GM23338 (cell line): ENCODE results near the gene ARHGEF9.

Experiments
- CTCF ChIP-seq, 2 experiments: fragments of 200-600 bp in 1 of 2; sonication (generic) in 1 of 2; conservative IDR thresholded peaks; 2 replicates each; pipeline versions ENCODE4 v1.5.1 to v1.6.1; 2016 to 2017; ENCODE audit warnings: antibody characterized with exemption in 2 of 2, low read depth in 2 of 2, mild to moderate bottlenecking in 2 of 2, moderate library complexity in 1 of 2
- ETS1 ChIP-seq: IDR thresholded peaks from 2 replicates; pipeline ENCODE4 v1.6.1; 2016; ENCODE audit warnings: antibody characterized with exemption
- EZH2 ChIP-seq: fragments of 200-600 bp; sonication (generic); IDR thresholded peaks from one replicate; pipeline ENCODE4 v1.8.0; 2017; ENCODE audit warnings: antibody characterized with exemption, mild to moderate bottlenecking, low read depth; ENCODE audit not compliant: unreplicated experiment
- EZH2phosphoT487 ChIP-seq: fragments of 200-600 bp; sonication (generic); IDR thresholded peaks from one replicate; pipeline ENCODE4 v1.8.1; 2018; ENCODE audit warnings: antibody characterized with exemption; ENCODE audit not compliant: unreplicated experiment
- JUNB ChIP-seq: IDR thresholded peaks from one replicate; pipeline ENCODE4 v1.6.1; 2016; ENCODE audit warnings: antibody characterized with exemption; ENCODE audit not compliant: unreplicated experiment
- POLR2AphosphoS5 ChIP-seq: IDR thresholded peaks from 2 replicates; pipeline ENCODE4 v1.6.1; 2016; ENCODE audit warnings: antibody characterized with exemption, low read depth
- STAT1 ChIP-seq: IDR thresholded peaks from one replicate; pipeline ENCODE4 v1.6.1; 2016; ENCODE audit warnings: antibody characterized with exemption; ENCODE audit not compliant: unreplicated experiment
- ZNF114 ChIP-seq: fragments of 250-450 bp; sonication (Bioruptor Pico); IDR thresholded peaks from 2 replicates; pipeline ENCODE4 v1.5.0; 2020; ENCODE audit warnings: mild to moderate bottlenecking, moderate library complexity
- TF ChIP-seq, protein P1 (sequence below): IDR thresholded peaks from one replicate; pipeline ENCODE4 v1.6.1; 2018; ENCODE audit warnings: antibody characterized with exemption; ENCODE audit not compliant: unreplicated experiment

DNA sequence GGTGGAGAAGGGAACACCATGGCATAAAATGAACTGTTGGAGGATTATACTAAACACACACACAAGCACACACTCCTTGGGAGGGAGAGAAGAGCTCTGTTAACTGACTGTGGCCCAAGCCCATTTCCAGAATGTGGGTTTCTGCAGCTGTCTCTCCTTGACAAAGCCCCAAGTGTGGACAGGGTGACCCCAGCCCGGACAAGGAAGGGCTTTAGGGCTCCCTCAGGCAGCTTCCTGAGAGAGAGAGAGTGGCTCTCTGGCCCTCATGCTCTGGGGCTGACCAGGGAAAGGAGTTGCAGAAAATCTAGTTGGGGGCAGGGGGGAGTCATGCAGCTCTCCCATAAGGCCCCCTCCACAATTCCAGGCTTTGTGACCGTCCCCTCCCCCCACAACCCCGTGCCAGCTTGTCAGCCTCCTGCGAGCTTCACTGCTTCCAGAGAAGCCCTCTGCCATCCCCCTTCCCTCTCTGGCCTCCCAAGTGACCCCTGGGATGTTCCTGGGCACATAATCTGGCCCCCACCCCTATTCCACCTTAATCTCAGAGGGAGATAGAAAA, 590 bp downstream of the ARHGEF9 start:
- TF ChIP-seq CTCF (conservative IDR thresholded peaks at IDR 0.05; ENCODE audit: low read depth in 2 of 2): no peak
- TF ChIP-seq EZH2: no peak
- no peak for TF ChIP-seq EZH2phosphoT487
- TF ChIP-seq ETS1: no peak
- TF ChIP-seq, protein P1, sequence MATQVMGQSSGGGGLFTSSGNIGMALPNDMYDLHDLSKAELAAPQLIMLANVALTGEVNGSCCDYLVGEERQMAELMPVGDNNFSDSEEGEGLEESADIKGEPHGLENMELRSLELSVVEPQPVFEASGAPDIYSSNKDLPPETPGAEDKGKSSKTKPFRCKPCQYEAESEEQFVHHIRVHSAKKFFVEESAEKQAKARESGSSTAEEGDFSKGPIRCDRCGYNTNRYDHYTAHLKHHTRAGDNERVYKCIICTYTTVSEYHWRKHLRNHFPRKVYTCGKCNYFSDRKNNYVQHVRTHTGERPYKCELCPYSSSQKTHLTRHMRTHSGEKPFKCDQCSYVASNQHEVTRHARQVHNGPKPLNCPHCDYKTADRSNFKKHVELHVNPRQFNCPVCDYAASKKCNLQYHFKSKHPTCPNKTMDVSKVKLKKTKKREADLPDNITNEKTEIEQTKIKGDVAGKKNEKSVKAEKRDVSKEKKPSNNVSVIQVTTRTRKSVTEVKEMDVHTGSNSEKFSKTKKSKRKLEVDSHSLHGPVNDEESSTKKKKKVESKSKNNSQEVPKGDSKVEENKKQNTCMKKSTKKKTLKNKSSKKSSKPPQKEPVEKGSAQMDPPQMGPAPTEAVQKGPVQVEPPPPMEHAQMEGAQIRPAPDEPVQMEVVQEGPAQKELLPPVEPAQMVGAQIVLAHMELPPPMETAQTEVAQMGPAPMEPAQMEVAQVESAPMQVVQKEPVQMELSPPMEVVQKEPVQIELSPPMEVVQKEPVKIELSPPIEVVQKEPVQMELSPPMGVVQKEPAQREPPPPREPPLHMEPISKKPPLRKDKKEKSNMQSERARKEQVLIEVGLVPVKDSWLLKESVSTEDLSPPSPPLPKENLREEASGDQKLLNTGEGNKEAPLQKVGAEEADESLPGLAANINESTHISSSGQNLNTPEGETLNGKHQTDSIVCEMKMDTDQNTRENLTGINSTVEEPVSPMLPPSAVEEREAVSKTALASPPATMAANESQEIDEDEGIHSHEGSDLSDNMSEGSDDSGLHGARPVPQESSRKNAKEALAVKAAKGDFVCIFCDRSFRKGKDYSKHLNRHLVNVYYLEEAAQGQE: no peak
- no peak for TF ChIP-seq ZNF114 (CRISPR knock-in tag)
- TF ChIP-seq STAT1: no peak
- no peak for TF ChIP-seq POLR2AphosphoS5
- no peak for TF ChIP-seq JUNB
